Measurements from ENCODE around the gene EPHB6. TPM values are rescaled to one million over a fixed set of nuclear protein-coding genes. Genes with fewer than 3 reads are reported as not detected.

Gene EPHB6
- total RNA-seq, 6 donors from 2014 or later, result 5.7 to 34.6 (median 10.0) TPM

DNA sequence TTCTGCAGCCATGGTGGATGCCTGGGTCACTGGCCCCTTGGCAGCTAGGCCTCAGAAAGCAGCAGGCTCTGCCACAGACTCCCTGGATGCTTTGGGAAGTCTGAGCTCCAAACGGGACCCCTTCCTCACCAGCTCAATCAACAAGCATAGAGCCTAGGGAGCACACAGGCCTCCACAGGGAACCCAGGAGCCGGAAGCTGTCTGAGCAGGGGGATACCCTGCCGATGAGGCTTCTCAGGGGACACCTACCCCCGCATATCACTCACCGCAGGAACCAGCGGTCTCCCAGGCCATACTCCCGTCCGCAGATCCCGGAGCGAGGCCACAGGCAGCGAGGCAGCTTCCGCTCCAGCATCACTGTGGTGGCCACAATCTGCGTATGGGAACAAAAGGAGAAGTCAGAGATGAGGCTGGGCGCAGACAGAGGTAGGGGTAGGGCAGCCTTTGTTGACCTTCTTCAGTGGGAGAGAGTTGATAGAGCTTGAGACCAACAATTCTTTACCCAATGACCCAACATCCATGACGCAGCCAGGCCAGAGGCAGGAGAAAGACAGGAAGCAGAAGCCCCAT lies 17.3 kb downstream of the EPHB6 start:
- 81 to 86% methylated on average over 4 to 15 of the region's 15 CpGs for WGBS, 2 donors
- H3K4me3 ChIP-seq, result no peak overlapping the region
- no peaks in the 10 kb centered on the region for H3K27me3 ChIP-seq
- TF ChIP-seq POLR2A (IDR thresholded peaks at IDR 0.05), result no peak
- TF ChIP-seq, protein P1, sequence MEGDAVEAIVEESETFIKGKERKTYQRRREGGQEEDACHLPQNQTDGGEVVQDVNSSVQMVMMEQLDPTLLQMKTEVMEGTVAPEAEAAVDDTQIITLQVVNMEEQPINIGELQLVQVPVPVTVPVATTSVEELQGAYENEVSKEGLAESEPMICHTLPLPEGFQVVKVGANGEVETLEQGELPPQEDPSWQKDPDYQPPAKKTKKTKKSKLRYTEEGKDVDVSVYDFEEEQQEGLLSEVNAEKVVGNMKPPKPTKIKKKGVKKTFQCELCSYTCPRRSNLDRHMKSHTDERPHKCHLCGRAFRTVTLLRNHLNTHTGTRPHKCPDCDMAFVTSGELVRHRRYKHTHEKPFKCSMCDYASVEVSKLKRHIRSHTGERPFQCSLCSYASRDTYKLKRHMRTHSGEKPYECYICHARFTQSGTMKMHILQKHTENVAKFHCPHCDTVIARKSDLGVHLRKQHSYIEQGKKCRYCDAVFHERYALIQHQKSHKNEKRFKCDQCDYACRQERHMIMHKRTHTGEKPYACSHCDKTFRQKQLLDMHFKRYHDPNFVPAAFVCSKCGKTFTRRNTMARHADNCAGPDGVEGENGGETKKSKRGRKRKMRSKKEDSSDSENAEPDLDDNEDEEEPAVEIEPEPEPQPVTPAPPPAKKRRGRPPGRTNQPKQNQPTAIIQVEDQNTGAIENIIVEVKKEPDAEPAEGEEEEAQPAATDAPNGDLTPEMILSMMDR (IDR thresholded peaks at IDR 0.05), result no peak
- TF ChIP-seq POLR2AphosphoS5 (IDR thresholded peaks at IDR 0.05), result no peak
- no peak for TF ChIP-seq EP300 (IDR thresholded peaks at IDR 0.05)
- H3K4me1 ChIP-seq, result no peaks in the 10 kb centered on the region
- H3K36me3 ChIP-seq, result no peaks in the 10 kb centered on the region
- H3K9me3 ChIP-seq, result no peaks in the 10 kb centered on the region
- ATAC-seq (ENCODE audit: low FRiP score in 2 of 2), result no peak
- no peak overlapping the region for H3K27ac ChIP-seq
- no peak for DNase-seq

DNA sequence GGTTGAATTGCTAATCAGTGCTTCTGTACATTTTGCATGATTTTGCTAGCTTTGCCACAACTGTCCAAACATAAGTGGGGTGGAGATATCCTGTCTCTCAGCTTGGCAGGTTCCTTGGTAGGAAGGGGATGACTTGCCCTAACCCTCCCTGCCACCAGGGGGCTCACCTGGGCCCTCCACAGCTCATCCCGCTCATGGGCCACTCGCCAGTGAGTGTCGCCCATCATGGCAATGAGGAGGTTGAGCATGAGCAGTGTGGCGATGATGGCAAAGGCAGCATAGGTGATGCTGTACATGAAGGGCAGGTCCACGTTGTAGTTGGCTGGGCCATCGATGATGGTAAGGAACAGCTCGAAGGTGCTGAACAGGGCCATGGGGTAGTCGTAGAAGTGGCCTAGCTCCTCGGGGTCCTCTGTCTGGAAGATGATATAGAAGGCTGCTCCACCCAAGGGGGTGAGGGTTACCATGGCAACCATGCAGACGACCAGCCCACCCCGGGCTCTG lies 18.5 kb downstream of the EPHB6 start:
- no peaks in the 10 kb centered on the region for H3K9me3 ChIP-seq
- no peak overlapping the region for H3K27ac ChIP-seq
- H3K4me1 ChIP-seq, result no peaks in the 10 kb centered on the region
- no peak for DNase-seq
- WGBS, 2 donors, result 82 to 87% methylated on average over 10 to 11 of the region's 11 CpGs
- peak in 1 of 2 donors; percentile 18 for ATAC-seq (ENCODE audit: low FRiP score in 2 of 2)
- no peaks in the 10 kb centered on the region for H3K27me3 ChIP-seq
- TF ChIP-seq, protein P1 (IDR thresholded peaks at IDR 0.05), result peak in 4 of 6 experiments; percentile 27 to 54 (median 40)
- TF ChIP-seq POLR2AphosphoS5 (IDR thresholded peaks at IDR 0.05), result no peak
- H3K4me3 ChIP-seq, result no peak overlapping the region
- no peaks in the 10 kb centered on the region for H3K36me3 ChIP-seq

DNA sequence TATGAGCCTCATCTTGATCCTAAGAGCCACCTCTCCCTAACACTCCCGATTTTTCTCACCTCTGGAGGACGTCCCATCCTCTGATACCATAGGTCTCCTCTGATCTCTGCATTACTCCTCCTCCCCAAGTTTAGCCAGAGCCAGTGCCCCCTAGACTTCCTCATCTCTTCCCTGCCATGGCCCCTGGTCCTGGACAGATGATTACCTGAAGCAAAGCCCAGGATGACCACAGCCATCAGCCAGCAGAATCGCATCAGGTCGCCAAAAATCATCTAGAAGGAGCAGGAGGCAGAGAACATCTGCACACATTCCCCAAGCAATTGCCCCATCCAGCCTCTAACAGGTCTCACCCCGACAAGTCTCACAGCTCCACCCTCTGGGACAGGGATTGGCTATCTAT lies 19.0 kb downstream of the EPHB6 start:
- DNase-seq, result no peak
- H3K27ac ChIP-seq, result no peak overlapping the region
- WGBS, 2 donors, result 82 to 86% methylated on average over 5 of the region's 5 CpGs

DNA sequence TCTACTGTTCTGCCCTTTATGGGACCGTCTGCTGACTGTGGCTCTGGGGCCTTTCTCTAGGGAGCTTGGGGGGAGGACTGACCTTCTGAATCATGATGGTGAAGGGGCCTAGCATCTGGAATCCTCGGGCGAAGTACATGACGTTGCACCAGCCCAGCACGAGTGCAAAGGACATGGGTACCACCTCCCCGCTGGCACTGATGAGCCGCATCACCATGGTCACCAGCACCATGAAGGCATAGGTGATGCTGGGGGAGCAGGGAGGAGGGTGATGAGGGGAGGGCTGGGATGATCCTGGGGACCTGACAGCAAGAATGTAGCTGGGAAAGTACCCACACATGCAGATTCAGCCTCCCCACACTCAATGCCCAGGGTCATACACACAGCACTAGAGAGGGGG lies 19.5 kb downstream of the EPHB6 start:
- DNase-seq (no peak), ATAC-seq (ENCODE audit: low FRiP score in 2 of 2) (peak in 1 of 2 donors; percentile 5)
- Histone ChIP-seq H3K4me3 (no peak overlapping the region), H3K4me1 (no peaks in the 10 kb centered on the region), H3K27ac (no peak overlapping the region), H3K36me3 (no peaks in the 10 kb centered on the region), H3K27me3 (no peaks in the 10 kb centered on the region), H3K9me3 (no peaks in the 10 kb centered on the region)
- TF ChIP-seq, protein P1 (IDR thresholded peaks at IDR 0.05), result no peak
- TF ChIP-seq POLR2AphosphoS5 (IDR thresholded peaks at IDR 0.05), result no peak
- TF ChIP-seq POLR2A (IDR thresholded peaks at IDR 0.05), result no peak
- TF ChIP-seq EP300 (IDR thresholded peaks at IDR 0.05), result no peak
- WGBS, 2 donors, result 90 to 91% methylated on average over 7 of the region's 7 CpGs

More for the DNA sequence above, 19.0 kb downstream of the EPHB6 start:
- TF ChIP-seq POLR2A (IDR thresholded peaks at IDR 0.05), result no peak
- no peak for TF ChIP-seq EP300 (IDR thresholded peaks at IDR 0.05)
- no peak for TF ChIP-seq POLR2AphosphoS5 (IDR thresholded peaks at IDR 0.05)
- TF ChIP-seq, protein P1 (IDR thresholded peaks at IDR 0.05), result no peak
- Histone ChIP-seq H3K4me3 (no peak overlapping the region), H3K36me3 (no peaks in the 10 kb centered on the region), H3K9me3 (no peaks in the 10 kb centered on the region), H3K4me1 (no peaks in the 10 kb centered on the region), H3K27me3 (no peaks in the 10 kb centered on the region)
- ATAC-seq (ENCODE audit: low FRiP score in 2 of 2), result no peak

DNA sequence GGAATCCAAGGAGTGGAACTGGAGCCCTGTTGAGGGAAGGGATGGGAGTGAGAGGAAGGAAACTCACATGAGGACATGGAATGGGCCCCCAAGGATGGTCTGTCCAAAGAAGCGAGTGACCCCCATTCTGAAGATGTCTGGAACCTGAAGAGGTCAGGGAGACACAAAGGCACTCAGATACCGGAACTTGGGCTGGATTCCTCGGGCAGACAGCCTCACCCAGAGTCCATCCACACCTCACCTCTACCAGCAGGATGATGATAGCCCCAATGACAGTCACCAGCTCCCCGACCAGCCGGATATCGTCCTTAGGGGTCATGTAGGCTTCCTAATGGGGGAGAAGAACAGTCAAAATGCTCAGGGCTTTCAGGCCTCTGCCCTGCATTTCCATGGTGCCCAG lies 20.0 kb downstream of the EPHB6 start:
- Histone ChIP-seq H3K27me3 (no peaks in the 10 kb centered on the region), H3K4me3 (no peak overlapping the region), H3K9me3 (no peaks in the 10 kb centered on the region), H3K27ac (no peak overlapping the region), H3K36me3 (no peaks in the 10 kb centered on the region), H3K4me1 (no peaks in the 10 kb centered on the region)
- ATAC-seq (ENCODE audit: low FRiP score in 2 of 2) (no peak), DNase-seq (no peak)
- 92 to 100% methylated on average over 6 of the region's 6 CpGs for WGBS, 2 donors
- TF ChIP-seq, protein P1 (IDR thresholded peaks at IDR 0.05), result no peak
- TF ChIP-seq POLR2A (IDR thresholded peaks at IDR 0.05) (no peak), POLR2AphosphoS5 (IDR thresholded peaks at IDR 0.05) (no peak), EP300 (IDR thresholded peaks at IDR 0.05) (no peak)

Measured in upper lobe of left lung (tissue), 6 donors.